Ureter (tissue), 1 donor: ENCODE data around the gene SLC24A4. TPM values are rescaled to one million over a fixed set of nuclear protein-coding genes. Genes with fewer than 3 reads are reported as not detected.

Source experiments
- DNase-seq: peaks from one replicate; pipeline ENCODE4 v3.0.0-alpha.2; 2020; ENCODE audit warnings: low spot score
- total RNA-seq: library from RNA; stranded (reverse); gene quantifications from one replicate; pipeline ENCODE4 v1.2.4, GENCODE V29; 2023
- donor health status: DM: yes; HTN: yes; CAD: no.

SLC24A4 gene
- total RNA-seq, 1 donor from 2014 or later, result 0.75 TPM

- no peak for DNase-seq
Measured at GRCh38 chr14:92542766-92543554, 220.0 kb downstream of the SLC24A4 start.

GRCh38 chr14:92544051-92544720, 221.2 kb downstream of the SLC24A4 start:
- DNase-seq, result no peak

GRCh38 chr14:92546347-92547053, 223.5 kb downstream of the SLC24A4 start:
- no peak for DNase-seq

DNA sequence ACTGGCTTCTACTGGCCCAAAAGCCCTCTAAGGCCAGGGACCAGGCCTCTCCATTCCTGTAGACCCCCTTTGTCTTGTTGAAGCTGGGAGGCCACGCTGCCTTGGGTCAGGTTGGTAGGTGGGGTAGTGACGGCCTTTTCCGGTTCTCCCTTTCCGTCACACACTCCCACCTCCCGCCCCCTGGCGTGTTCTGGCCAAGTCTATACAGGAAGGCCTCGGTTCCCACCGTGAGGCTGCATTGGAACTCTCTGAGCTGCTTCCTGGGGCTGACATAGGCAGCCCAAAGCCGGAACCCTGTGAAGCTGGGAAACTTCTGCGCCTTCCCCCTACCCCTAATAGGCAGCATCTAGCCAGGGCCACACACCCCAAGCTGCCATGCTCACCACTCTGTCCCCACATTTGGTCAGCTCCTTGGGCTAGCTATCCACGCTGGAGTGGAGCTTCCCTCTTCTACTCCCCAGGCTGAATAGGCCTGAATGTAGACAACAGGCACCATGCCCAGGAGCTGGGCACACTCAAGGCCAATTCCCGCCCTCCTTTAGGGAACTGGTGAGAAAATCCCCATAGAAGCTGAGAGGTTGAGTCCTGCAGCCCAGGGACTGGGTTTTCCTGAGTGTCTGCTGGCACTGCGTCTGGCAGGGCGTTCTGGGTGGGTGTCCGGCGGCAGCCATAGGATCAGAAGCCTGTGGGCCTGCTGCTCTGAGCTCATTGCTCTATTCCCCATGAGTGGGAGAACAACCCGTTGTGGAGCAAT, 226.3 kb downstream of the SLC24A4 start:
- no peak for DNase-seq

GRCh38 chr14:92549859-92550230, 226.9 kb downstream of the SLC24A4 start:
- no peak for DNase-seq

Other genes with a start within 250 kb of the SLC24A4 start
- gene ATXN3, start 216.6 kb upstream of the SLC24A4 start, total RNA-seq, result 38.6 TPM
- gene NDUFB1, start 201.5 kb upstream of the SLC24A4 start, total RNA-seq, result 87.0 TPM
- gene CPSF2, start 201.2 kb upstream of the SLC24A4 start, total RNA-seq, result 60.3 TPM
- gene RIN3, start 190.6 kb downstream of the SLC24A4 start, total RNA-seq, result 27.3 TPM